Stimulated activated CD8-positive, alpha-beta memory T cell treated with anti-CD3 and anti-CD28 coated beads, Interleukin-15, amount 100 ng/mL, for 24 hours (primary cell): ENCODE measurements around the gene PPEF1.

Experiments used
- DNase-seq: peaks from one replicate; pipeline ENCODE4 v3.0.0-alpha.2; 2020; ENCODE audit warnings: low read depth

Gene PPEF1, protein sequence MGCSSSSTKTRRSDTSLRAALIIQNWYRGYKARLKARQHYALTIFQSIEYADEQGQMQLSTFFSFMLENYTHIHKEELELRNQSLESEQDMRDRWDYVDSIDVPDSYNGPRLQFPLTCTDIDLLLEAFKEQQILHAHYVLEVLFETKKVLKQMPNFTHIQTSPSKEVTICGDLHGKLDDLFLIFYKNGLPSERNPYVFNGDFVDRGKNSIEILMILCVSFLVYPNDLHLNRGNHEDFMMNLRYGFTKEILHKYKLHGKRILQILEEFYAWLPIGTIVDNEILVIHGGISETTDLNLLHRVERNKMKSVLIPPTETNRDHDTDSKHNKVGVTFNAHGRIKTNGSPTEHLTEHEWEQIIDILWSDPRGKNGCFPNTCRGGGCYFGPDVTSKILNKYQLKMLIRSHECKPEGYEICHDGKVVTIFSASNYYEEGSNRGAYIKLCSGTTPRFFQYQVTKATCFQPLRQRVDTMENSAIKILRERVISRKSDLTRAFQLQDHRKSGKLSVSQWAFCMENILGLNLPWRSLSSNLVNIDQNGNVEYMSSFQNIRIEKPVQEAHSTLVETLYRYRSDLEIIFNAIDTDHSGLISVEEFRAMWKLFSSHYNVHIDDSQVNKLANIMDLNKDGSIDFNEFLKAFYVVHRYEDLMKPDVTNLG

DNA sequence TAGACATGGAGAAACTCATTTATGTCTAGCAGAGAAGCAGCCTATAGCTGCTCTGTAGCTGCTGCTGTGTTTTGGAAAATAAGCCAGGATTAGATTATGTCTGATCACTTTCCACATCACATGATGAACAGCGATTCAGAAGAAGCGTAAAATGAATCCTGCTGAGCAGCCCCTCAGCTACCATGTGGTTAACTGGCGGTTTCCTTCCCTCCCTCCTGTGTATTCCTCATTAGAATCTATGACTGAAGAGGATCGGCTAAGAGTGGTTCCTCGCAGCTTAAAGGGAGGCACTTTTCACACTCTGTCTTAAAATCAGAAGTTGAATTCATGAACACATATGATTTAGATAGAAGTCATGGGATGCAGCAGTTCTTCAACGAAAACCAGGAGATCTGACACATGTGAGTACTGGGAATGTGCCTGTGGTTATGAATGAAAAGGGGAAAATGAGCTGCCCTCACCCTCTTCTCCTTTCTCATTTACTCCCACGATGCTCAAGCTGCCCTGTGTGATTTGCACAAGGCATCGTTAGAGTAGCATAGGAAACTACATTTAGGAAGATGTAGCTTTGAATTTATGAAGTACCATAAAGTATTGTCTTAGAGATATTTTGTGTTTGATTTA is at the start of gene PPEF1:
Gene PPEF1, plus strand, starts transcription at position 220 of the 624 bp plus-strand sequence. Its CDS starts 136 bp downstream, at position 356.
- DNase-seq: no peak

DNA sequence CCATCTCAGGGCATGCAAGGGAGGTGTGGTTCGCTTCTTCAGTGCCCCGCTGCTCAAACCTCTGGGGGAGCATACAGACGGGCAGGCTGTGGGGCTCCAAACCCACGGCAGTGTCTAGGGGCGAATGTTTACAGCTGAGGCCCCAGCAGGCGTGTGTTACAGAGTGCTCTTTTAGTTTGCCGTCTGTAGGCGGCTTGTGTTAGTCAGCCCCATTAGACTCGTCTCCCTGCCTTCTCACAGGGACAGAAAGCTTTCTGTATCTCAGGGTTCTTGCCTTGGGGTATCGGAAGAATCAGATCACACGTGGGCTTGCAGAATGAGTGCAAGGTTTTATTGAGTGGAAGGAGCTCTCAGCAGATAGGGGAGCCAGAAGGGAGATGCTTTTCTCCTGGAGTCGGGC is 46.2 kb upstream of the PPEF1 start:
- DNase-seq: no peak

DNA sequence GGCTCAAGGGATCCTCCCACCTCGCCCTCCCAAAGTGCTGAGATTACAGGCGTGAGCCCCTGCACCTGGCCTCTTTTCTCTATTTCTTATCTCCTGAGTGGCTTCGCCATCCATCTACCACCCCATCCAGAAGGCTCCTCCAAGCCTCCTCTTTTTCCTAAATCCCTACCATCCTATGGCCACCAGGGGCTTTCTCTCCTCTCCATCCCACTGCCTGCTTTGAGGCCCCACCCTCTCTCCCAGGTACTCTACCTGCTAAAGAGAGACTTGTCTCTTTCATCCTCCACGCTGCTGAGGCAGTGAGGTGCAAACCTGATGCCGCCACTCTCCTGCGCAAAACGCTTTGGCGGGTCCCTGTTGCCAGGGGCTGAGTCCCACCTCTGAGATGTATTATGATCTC is 42.5 kb upstream of the PPEF1 start:
- no peak for DNase-seq

DNA sequence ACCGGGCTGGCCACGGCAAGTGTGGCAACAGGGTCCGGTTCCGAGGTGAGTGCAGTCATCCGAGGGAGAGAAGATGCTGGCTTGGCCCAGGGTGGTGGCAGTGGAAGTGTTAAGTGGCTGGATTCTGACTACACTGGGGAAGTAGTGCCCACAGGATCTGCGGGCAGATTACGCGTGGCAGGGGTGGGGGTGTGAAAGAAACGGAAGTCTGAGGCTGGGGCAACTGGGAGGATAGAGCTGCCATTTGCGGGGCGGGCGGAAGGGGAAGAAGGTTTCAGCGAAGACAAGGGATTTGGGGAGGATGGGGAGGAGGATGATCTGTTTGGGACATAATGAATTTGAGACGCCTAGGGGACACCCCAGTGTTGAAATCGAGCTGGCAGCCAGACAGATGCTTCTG is 40.8 kb upstream of the PPEF1 start:
- no peak for DNase-seq

DNA sequence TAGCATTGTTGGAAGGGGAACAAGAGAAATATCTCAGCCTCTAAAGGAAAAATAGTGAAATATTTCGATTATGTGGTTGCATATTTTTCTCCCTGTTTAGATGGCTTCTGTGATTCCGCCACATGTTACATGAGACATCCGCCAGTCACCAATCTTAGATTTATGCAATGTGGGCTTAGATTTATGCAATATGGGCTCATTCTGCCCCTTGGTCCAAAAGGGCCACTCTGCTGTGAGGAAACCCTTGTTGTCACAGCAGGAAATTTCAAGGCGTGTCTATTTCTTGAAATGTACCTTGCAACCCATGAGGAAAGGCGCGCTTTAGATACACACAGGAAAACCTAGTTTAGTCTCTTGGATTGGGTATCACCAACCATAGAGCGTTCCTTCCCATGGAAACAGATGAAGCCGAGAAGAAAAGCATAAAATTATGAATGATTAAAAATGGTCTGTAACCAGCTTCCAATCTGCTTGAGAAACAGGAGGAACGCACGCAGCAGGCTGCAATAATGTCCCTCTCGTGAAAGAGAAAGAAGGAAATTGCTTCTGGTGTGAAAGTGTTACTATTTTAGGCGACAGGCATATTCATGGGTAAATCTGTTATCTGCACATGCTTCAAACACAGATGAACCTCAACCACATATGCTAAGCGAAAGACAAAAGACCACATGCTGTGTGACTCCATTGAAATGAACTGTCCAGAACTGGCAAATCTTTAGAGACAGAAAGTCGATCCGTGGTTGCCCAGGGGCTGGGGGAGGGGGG is 39.2 kb upstream of the PPEF1 start:
- no peak for DNase-seq

DNA sequence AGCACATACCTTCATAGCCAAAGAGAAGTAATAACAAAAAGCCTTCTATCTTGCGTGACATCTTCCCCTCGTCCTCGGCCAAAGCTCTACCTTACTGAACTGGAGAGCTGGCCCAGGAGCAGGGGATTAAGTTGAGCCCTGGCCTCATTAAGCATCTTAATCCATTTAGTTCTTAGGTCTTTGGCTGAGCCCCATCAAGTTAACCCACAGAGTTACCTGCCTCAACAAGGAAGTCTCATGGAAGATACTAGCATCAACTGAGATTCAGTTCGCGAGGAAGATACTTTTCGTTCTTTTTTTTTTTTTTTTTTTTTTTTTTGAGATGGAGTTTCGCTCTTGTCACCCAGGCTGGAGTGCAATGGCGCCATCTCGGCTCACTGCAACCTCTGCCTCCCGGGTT is 35.4 kb upstream of the PPEF1 start, which contains the start of gene RS1:
Gene RS1, minus strand, starts transcription at position 101 of the 400 bp plus-strand sequence. Its CDS starts 40 bp downstream, at position 61.
- no peak for DNase-seq

DNA sequence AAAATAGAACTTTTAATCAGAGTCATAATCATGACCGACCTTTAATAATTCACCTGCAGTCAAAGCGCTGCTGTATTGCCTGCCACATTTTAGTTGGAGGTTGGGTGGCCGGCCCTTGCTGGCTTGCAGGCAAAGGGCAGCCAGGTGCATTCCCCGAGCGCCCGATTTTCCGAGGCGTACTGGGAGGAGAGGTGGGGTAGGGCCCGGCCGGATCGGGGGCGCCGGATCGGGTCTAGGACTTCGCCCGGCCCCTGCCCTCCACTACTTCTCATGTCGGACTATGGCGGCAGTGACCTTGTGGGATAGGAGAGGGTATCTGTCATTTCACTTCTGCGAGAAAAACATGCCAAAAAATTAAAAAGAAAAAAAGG is 33.0 kb upstream of the PPEF1 start:
- DNase-seq: peak; percentile 1

DNA sequence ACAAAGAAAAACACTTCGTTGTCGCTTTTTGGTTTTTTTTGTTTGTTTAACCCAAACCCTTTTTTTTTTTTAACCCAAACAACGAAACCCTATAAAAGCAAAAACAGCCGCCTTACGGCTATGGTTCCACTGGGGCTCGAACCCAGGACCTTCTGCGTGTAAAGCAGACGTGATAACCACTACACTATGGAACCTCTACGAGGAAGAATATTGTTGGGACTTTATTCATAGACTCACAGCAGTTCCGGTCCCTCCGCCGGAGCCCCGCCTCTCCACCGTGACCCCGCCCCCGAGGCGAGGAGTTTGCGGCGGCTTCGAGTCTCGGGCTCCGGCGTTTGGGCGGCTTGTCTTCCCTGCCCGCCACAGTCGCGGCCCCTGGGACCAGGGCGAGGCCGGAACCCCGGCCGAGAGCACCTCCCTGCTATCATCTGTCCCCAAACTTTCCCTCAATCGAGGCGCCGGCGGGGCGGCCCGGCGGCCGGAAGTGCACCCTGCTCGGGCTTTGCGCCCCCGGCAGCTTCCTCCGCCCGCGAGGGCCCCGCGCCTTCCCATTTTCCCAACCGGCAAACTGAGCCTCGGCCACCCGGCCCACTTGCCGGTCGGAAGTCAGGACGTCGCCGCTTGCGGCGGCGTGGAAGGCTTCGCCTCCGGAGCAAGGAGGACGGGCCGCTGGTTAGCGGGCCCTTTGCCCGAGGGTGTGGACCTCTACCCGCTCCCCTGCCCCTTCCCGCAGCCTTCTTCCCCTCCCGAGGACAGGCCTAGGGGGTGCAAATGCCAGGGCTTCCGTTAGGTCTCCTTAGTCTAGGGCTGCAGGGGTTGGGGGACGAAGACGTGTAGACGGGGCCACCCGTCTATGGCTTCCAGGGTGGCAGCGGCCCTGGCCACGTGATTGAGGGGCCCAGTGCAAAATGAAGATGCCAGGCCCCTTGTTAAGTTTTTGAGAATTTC is 32.4 kb upstream of the PPEF1 start:
- DNase-seq: peak; percentile 48

DNA sequence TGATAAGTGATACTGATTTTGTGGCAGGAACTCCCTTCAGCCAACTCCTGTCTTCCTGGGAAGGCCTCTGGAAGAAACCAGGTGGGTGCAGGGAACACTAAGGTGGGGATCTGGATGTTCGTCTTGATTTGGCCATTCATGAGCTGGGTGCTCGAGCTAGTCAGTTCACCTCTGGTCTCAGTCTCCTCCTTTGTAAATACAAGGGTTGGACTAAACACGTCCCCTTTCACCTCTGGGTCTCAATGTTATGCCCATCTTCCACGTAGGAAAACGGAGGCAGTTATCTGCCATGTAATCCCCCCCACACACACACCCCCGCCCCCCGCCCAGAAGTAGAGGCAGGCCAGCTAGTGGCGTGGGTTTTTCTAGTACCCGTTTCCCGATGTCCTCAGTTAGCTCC is 31.4 kb upstream of the PPEF1 start:
- DNase-seq: no peak

DNA sequence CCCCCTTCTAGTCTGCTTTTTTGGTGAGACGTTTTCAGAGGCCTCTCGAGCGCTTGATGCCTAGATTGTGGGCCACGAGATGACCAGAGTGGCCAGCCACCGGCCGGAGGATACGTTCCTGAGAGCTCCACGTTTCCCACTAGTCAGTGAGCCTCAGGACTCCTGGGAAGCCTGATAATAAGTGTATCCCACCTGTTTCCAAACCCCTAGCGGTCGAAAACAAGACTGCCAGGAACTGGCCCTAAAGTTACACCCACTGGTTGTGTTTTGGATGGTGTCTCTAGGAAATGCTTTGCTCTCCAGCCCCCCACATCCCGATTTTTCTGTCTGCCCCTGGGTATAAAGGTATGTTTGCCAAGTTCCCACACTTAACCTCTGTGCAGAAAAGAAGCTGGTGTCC is 31.0 kb upstream of the PPEF1 start:
- DNase-seq: no peak

DNA sequence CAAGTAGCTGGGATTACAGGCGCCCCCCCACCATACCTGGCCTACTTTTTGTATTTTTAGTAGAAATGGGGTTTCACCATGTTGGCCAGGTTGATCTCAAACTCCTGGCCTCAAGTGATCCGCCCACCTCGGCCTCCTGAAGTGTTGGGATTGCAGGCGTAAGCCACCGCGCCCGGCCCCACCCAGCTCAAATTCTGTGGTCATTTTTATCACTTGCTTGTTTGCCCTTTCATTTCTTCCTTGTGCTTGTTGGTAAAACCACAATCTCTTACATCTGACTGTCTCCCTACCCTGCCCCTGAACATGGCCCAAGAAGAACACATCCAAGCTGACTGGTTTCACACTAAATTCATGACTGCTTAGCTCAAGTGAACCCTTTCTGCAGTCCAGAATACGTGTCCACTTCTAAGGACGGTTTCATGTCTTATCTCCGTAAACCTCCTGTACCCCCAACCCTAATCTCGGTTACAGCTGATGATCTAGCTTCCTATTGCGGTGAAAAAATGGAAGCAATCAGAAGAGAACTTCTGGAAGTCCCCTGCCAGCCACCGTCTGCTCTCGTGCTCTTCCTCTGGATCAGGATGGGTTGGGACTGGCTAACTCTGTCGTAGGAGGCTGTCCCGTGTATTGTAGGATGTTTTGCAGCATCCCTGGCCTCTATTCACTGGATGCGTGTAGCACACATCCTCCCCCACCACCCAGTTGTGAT is 30.1 kb upstream of the PPEF1 start:
- no peak for DNase-seq

DNA sequence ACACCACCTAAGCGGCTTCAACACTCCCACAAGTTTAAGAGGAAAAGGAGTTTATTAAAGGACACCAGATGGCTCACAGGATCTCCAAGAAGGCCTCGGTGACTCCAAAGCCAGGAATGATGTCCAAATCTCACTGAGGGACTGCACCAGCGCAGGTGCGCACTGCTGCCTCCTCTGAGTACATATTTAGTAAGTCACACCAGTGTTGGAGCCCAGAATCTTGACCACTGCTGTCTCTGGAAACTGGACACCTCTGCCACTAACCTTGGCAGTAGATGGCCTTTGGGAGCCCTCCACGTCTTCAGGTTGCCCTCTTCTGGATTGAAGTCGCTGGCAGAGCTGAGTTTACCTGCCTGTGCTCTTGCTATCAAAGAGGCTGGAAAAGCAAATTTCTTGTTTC is 25.4 kb upstream of the PPEF1 start:
- DNase-seq: no peak

DNA sequence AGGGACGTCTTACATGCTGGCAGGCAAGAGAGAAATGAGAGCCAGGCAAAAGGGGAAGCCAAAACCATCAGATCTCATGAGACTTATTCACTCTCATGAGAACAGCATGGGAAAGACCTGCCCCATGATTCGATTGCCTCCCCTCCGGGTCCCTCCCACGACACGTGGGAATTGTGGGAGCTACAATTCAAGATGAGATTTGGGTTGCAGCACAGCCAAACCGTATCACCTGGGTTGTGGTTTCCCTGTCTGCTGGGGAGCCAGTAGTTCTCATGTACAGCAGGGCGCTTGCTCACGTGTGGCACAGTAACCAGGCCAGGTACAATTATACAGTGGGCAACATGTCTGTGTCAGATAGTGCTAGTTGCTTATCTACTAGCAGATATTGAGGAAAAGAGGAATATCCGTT is 24.5 kb upstream of the PPEF1 start:
- DNase-seq: no peak

DNA sequence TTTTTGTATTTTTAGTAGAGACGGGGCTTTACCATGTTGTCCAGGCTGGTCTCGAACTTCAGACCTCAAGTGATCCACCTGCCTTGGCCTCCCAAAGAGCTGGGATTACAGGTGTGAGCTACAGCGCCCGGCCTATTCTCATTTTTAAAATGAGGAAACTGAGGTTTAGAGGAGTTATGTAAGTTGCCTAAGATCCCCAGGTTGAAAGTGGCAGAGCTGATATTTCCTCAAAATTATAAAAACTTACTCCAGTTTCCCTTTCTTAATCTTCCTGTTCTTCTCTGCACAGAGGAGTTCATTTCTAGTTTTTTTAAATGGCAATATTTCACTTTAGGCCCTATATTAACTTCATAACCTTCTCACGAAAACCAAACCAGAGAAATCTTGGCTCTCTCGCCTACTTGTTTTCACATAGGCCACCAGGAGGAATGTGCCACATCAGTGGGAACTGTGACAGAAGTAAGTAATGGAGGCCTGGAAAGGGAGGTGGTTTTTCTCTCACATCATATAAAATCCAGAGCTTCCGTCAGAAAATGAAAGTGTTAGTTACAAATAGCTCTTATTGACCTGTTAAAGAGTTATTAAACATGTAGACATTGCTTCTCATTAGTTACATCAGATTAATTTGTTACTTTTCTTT is 19.5 kb upstream of the PPEF1 start:
- DNase-seq: no peak

DNA sequence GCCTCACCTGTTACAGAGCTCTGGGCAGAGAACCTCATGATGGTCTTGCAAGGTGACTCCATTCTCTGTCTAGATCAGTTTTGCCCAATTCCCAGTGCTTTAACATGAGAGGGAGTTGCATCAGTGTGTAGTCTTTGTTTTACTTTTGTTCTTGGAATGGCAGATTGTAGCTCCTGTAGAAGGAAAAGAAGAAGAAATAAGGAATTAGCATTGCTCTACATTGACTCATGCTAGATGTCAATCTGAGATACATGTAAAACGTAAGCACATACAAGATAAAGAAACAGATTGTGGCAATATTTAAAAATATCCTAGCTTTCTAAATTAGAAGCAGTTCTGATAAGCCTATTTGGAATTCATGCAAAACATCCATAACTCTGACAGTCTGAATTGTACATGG is 16.0 kb upstream of the PPEF1 start:
- no peak for DNase-seq

DNA sequence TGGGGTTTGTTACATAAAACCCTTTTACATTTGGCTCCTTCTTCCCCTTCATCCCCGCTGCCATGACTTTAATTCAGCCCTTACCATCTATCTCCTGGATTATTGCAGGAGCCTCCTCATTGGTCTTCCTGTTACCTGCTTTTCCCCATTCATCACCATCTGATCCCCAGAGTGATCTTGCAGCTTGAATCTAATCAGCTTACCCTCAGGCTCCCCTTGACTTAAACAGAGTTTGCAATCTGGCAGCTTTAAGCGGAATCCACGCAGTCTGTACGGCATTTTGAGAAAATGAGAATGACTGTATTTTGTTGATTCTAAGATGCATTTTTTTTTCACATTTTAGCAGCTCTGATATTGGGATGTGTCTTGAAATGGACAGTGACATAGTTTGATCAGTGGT is 14.9 kb upstream of the PPEF1 start:
- DNase-seq: no peak

DNA sequence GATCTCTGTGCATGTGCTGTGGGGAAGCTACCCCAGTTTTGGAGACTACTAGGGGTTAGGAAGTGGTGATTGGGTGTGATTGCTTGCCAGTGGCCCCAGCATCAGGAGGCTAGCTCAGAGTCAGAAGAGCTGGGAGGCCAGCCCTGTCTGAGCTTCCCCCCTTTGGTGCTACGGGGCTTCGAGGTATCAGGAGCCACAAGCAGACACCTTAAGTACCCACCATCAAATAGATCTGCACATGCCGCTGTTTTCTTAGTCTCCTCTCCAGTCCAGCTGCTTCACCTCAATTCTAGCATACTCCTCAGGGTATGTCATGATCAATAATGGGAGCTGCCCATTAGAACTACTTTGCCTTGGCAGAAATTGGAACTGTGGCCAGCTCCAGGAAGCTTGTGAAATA is 10.8 kb upstream of the PPEF1 start:
- no peak for DNase-seq

DNA sequence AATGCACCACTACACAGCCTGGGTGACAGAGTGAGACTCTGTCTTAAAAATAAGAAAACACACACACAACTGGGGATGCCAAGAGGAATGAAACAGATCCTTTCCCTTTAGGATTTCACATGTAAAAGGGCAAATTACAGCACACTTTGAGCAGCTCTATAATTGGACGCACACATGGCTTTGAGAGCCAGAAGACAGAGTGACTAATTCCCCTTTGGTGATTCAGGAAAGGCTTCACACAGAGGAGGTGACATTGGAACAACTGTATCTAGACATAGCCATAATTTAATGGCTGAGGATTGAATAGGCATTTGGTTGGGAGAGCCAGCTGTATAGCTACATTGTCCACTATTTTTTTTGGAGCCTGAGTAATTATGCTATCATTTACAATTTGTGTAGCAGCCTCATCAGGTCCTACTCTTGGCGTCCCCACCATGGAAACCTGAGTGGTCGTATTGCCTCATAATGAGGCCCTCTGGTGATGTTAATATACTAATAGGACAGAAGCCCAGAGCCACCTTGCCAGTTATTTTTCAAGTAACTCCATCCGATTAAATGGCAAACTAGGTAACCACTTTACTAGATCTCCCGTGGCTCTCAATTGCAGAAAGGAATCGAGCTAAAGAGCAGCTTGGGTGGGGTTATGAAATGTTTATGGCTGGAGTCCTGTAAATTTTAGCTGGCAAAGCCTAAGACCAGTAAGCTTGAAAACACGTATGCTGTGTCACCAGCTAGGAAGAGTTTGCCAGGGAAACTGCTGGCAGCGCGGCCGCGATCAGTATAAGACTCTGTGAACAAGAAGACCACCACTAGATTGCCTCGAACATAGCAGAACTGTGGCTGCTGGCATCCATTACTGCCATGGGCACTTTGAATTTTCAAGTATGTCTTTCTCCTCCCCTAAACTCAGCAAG is 8.5 kb upstream of the PPEF1 start:
- no peak for DNase-seq
